DOHH2 (cell line): ENCODE results near the gene MTRF1.

Source experiments
- H3F3A ChIP-seq: fragments of 200-600 bp; sonication (generic), shearing (Covaris generic); 2 replicates; pipeline ENCODE4 v1.6.0; 2016; ENCODE audit warnings: antibody characterized with exemption, mild to moderate bottlenecking; ENCODE audit not compliant: control insufficient read depth, insufficient read depth
- H3K27ac ChIP-seq: fragments of 200-600 bp; sonication (generic); 2 replicates; pipeline ENCODE4 v1.5.1; 2014; ENCODE audit warnings: low read depth, mild to moderate bottlenecking, low read length, moderate library complexity
- H3K27me3 ChIP-seq: fragments of 200-600 bp; sonication (generic); 2 replicates; pipeline ENCODE4 v1.6.1; 2014; ENCODE audit warnings: mild to moderate bottlenecking, low read length, mixed read lengths; ENCODE audit not compliant: control insufficient read depth
- H3K36me3 ChIP-seq: fragments of 200-600 bp; sonication (generic); 2 replicates; pipeline ENCODE4 v1.6.1; 2014; ENCODE audit warnings: mild to moderate bottlenecking, low read length, moderate library complexity, mixed read lengths; ENCODE audit not compliant: control insufficient read depth
- H3K4me1 ChIP-seq: fragments of 200-600 bp; sonication (generic); 2 replicates; pipeline ENCODE4 v1.6.1; 2014; ENCODE audit warnings: mild to moderate bottlenecking, low read length, mixed read lengths; ENCODE audit not compliant: control insufficient read depth
- H3K4me2 ChIP-seq: fragments of 200-600 bp; sonication (generic); 2 replicates; pipeline ENCODE4 v1.6.0; 2014; ENCODE audit warnings: mild to moderate bottlenecking, low read length, moderate library complexity
- H3K4me3 ChIP-seq: fragments of 200-600 bp; sonication (generic); 2 replicates; pipeline ENCODE4 v1.5.1; 2014; ENCODE audit warnings: mild to moderate bottlenecking, low read length, mixed read lengths
- H3K79me2 ChIP-seq: fragments of 200-600 bp; sonication (generic); 2 replicates; pipeline ENCODE4 v1.6.1; 2014; ENCODE audit warnings: mild to moderate bottlenecking, low read length, mixed read lengths; ENCODE audit not compliant: control insufficient read depth
- H3K9me2 ChIP-seq: fragments of 200-600 bp; sonication (generic); replicated peaks from 2 replicates; pipeline ENCODE4 v1.6.1; 2014; ENCODE audit warnings: mild to moderate bottlenecking, low read length, mixed read lengths; ENCODE audit not compliant: control insufficient read depth
- H3K9me3 ChIP-seq: fragments of 200-600 bp; sonication (generic); 2 replicates; pipeline ENCODE4 v1.6.1; 2014; ENCODE audit warnings: antibody characterized with exemption, low read length, mixed read lengths; ENCODE audit not compliant: control insufficient read depth, insufficient read depth
- H4K20me1 ChIP-seq: fragments of 200-600 bp; sonication (generic); 2 replicates; pipeline ENCODE4 v1.6.0; 2014; ENCODE audit warnings: low read depth, mild to moderate bottlenecking, antibody characterized with exemption, low read length, moderate library complexity; ENCODE audit not compliant: control insufficient read depth, insufficient read depth
- CTCF ChIP-seq: fragments of 200-600 bp; sonication (generic); IDR thresholded peaks from one replicate; pipeline ENCODE4 v1.5.1; 2014; ENCODE audit warnings: antibody characterized with exemption, mild to moderate bottlenecking, low read depth, low read length; ENCODE audit not compliant: poor library complexity, severe bottlenecking
- EZH2phosphoT487 ChIP-seq: fragments of 200-600 bp; sonication (generic); IDR thresholded peaks from 2 replicates; pipeline ENCODE4 v1.6.1; 2017; ENCODE audit warnings: borderline replicate concordance, mild to moderate bottlenecking, antibody characterized with exemption, low read length, moderate library complexity, mixed read lengths

Gene MTRF1

GRCh38 chr13:41259875-41260501 lies 3.4 kb downstream of the MTRF1 start:
- Histone ChIP-seq H3K27ac (no peak overlapping the region), H3F3A (no peaks in the 10 kb centered on the region), H3K4me3 (no peak overlapping the region)

GRCh38 chr13:41257535-41257934 lies 5.8 kb downstream of the MTRF1 start:
- Histone ChIP-seq H3K9me2 (no peaks in the 10 kb centered on the region), H3F3A (no peaks in the 10 kb centered on the region), H3K27me3 (no peaks in the 10 kb centered on the region), H3K4me1 (peaks cover 13% of the 10 kb centered on the region), H3K9me3 (no peaks in the 10 kb centered on the region), H3K79me2 (peaks cover 32% of the 10 kb centered on the region), H3K4me3 (no peak overlapping the region), H3K4me2 (no peak overlapping the region), H3K27ac (no peak overlapping the region), H3K36me3 (peaks cover 79% of the 10 kb centered on the region), H4K20me1 (no peaks in the 10 kb centered on the region)
- no peak for TF ChIP-seq CTCF
- TF ChIP-seq EZH2phosphoT487 = no peak

More at GRCh38 chr13:41259875-41260501, 3.4 kb downstream of the MTRF1 start:
- Histone ChIP-seq H4K20me1 (no peaks in the 10 kb centered on the region), H3K9me2 (no peaks in the 10 kb centered on the region), H3K27me3 (no peaks in the 10 kb centered on the region), H3K79me2 (peaks cover 39% of the 10 kb centered on the region), H3K9me3 (no peaks in the 10 kb centered on the region), H3K4me2 (no peak overlapping the region), H3K36me3 (peaks cover 55% of the 10 kb centered on the region), H3K4me1 (peaks cover 22% of the 10 kb centered on the region)
- no peak for TF ChIP-seq EZH2phosphoT487
- no peak for TF ChIP-seq CTCF

GRCh38 chr13:41254902-41255301 lies 8.5 kb downstream of the MTRF1 start:
- peaks cover 7% of the 10 kb centered on the region for H3K4me1 ChIP-seq
- H3K27ac ChIP-seq = no peak overlapping the region
- H3K4me3 ChIP-seq = no peak overlapping the region
- no peak overlapping the region for H3K4me2 ChIP-seq
- no peaks in the 10 kb centered on the region for H3K27me3 ChIP-seq
- peaks cover 83% of the 10 kb centered on the region for H3K36me3 ChIP-seq
- H3K79me2 ChIP-seq = peaks cover 22% of the 10 kb centered on the region
- no peaks in the 10 kb centered on the region for H3K9me2 ChIP-seq
- H3F3A ChIP-seq = no peaks in the 10 kb centered on the region; the same call in 1 of the 2 replicates
- TF ChIP-seq CTCF (no peak), EZH2phosphoT487 (no peak)
- H4K20me1 ChIP-seq = no peaks in the 10 kb centered on the region
- H3K9me3 ChIP-seq = no peaks in the 10 kb centered on the region
